ENCODE results near the gene YIPF2.
"Not testable (repeated sequence)": the region's sequence is repeated elsewhere in the genome, so short reads cannot be mapped to it uniquely, and the experiment has no call there.

Gene YIPF2

GRCh38 chr19:10941649-10942048 lies 13.2 kb upstream of the YIPF2 start:
- DNase-seq (ENCODE audit: low read depth): not testable (repeated sequence)

DNA sequence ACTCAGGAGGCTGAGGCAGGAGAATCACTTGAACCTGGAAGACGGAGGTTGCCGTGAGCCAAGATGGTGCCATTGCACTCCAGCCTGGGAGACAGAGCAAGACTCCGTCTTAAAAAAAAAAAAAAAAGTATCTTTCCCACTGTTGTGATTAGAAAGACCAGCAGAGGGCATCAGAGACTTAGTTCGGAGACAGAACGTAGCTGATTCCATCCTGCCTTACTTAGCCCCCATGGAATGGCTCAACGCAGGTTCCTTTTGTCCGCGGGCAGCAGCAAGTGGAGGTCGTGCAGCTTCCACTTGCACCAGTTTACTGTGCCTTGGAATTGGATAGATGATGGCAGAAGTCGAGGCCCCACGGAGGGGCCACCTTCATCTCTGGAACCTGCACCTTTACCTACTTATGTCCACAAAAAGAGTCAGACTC lies 8.2 kb upstream of the YIPF2 start:
- DNase-seq (ENCODE audit: low read depth): peak; percentile 89

GRCh38 chr19:10935371-10936059 lies 7.1 kb upstream of the YIPF2 start:
- DNase-seq (ENCODE audit: low read depth): no peak

- DNase-seq (ENCODE audit: low read depth): no peak
Measured at GRCh38 chr19:10929402-10929794, 959 bp upstream of the YIPF2 start.

GRCh38 chr19:10927730-10928562 lies 493 bp downstream of the YIPF2 start:
- no peak for DNase-seq (ENCODE audit: low read depth)

DNA sequence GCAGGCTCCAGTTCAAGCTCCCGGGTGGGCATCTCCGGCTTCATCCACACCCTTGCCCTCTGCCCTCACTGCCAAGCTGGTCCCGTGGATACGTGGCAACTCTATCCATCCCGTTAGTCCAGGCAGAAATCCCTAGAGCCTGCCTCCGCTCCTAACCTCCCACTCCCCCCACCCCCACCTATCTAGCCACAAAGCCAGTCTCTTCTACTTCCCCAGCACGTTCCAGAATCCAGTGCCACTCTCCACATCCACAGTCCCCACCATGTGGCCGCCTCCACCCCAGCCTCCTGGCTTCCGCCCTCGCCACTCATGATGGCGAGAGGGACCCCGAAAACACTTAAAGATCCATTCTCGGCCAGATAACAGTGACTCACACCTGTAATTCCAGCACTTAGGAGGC lies 3.8 kb downstream of the YIPF2 start:
- no peak for DNase-seq (ENCODE audit: low read depth)

DNA sequence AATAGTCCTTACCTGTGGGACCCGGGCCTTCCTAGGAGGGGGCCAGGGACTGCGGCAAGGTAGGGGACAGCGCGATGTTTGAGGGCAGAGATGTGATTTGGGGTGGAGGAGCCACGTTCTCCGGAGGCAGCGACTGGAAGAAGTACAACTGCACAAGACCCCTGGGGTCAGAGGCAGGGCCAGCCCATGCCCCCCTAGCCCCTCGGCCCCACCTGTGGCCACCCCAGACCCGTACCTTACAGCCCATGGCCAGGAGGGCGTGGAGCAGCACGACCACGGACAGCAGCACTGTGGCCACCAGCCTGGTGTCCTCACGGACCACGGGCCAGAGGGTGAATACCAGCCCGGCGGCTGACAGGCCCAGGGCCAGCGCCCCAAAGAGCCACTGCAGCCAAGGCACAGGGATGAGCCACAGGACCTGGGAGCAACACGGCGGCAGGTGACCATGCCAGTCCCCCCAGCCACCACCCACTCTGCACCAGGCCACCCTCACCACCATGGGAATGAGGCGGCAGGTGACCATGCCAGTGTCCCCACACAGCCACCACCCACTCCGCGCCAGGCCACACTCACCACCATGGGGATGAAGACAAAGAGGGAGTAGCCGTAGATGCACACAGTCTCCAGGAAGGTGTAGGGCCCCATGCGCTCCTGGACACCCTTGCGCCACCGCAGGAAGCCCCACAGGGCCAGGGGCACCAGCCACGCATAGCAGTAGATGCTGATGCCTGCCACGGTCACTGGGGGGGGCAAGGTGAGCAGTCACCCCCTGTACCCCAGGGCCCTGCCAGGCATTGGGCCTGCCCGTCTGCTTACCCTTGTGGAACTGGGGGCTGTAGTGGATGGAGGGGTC lies 5.0 kb downstream of the YIPF2 start:
- no peak for DNase-seq (ENCODE audit: low read depth)

DNA sequence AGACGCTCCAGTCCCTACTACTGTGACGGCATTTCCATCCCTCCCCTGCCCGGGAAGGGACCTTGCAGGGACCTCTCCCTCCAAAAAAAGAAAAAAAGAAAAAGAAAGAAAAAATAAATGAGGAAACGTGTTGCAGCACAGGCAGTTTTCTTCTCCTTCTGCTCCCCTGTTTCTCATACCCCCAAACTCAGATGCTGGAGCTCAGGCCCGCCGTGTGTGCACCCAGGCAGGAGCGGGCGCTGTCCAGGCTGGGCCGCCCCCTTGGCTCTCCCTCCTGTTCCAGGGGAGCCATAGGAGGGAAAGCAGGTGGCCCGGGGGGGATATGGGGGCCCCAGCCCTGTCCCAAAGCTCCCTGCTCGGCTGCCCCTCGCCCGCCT lies 5.8 kb downstream of the YIPF2 start:
- no peak for DNase-seq (ENCODE audit: low read depth)

DNA sequence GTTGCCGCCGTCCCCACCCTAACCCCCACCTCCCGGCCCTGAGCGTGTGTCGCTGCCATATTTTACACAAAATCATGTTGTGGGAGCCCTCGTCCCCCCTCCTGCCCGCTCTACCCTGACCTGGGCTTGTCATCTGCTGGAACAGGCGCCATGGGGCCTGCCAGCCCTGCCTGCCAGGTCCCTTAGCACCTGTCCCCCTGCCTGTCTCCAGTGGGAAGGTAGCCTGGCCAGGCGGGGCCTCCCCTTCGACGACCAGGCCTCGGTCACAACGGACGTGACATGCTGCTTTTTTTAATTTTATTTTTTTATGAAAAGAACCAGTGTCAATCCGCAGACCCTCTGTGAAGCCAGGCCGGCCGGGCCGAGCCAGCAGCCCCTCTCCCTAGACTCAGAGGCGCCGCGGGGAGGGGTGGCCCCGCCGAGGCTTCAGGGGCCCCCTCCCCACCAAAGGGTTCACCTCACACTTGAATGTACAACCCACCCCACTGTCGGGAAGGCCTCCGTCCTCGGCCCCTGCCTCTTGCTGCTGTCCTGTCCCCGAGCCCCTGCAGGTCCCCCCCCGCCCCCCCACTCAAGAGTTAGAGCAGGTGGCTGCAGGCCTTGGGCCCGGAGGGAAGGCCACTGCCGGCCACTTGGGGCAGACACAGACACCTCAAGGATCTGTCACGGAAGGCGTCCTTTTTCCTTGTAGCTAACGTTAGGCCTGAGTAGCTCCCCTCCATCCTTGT lies 6.4 kb downstream of the YIPF2 start:
- no peak for DNase-seq (ENCODE audit: low read depth)

- DNase-seq (ENCODE audit: low read depth): no peak
Measured at GRCh38 chr19:10921199-10921909, 7.1 kb downstream of the YIPF2 start.

GRCh38 chr19:10920781-10921180 lies 7.7 kb downstream of the YIPF2 start:
- DNase-seq (ENCODE audit: low read depth): no peak

DNA sequence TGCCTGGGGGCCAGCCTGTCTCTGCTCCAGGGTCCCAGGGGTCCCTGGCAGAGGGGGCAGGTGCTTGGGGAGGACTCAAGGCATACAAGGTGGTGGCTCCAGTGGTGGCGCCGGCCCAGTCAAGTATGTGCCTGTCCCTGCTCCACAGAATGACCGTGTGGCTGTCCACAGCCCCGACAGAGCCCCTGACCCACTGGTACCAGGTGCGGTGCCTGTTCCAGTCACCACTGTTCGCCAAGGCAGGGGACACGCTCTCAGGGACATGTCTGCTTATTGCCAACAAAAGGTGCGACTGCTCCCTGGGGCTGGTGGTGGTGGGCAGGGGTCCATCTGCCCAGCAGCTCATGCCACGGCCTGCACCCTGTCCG lies 8.2 kb downstream of the YIPF2 start:
- no peak for DNase-seq (ENCODE audit: low read depth)

GRCh38 chr19:10919352-10920287 lies 8.8 kb downstream of the YIPF2 start:
- no peak for DNase-seq (ENCODE audit: low read depth)

DNA sequence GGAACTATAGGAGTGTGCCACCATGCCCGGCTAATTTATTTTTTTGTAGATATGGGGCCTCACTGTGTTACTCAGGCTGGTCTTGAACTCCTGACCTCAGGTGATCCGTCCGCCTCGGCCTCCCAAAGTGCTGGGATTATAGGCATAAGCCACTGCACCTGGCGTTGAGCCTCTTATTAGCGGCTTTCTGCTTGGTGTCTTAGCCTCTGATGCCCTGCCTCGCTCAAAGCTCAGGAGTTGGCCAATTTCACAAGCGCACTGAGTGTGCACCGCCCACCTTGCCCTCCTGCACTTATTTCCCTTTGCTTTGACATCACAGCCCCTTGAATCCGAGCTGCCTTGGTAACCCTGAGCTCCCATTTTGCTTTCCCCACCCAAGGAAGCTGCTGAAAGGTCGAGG lies 10.1 kb downstream of the YIPF2 start:
- DNase-seq (ENCODE audit: low read depth): no peak

DNA sequence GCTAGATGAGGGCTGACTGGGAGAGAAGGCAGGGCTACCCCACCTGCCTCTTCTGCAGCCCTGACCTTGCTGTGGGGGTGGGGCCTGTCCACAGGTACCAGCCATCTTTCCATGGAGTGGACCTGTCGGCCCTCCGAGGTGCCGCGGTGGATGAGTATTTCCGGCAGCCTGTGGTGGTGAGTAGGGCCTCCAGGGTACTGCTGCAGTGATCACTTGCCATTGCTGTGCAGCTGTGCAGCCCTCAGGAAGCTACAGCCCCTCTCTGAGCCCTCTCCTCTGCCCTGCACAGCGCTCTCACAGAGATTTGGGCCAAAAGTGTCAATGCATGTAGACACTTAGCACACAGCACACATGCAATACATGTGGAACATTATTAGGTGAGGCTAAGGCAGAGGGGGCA lies 11.8 kb downstream of the YIPF2 start:
- no peak for DNase-seq (ENCODE audit: low read depth)

- peak; percentile 95 for DNase-seq (ENCODE audit: low read depth)
Measured at GRCh38 chr19:10915130-10916091, 13.0 kb downstream of the YIPF2 start.

DNA sequence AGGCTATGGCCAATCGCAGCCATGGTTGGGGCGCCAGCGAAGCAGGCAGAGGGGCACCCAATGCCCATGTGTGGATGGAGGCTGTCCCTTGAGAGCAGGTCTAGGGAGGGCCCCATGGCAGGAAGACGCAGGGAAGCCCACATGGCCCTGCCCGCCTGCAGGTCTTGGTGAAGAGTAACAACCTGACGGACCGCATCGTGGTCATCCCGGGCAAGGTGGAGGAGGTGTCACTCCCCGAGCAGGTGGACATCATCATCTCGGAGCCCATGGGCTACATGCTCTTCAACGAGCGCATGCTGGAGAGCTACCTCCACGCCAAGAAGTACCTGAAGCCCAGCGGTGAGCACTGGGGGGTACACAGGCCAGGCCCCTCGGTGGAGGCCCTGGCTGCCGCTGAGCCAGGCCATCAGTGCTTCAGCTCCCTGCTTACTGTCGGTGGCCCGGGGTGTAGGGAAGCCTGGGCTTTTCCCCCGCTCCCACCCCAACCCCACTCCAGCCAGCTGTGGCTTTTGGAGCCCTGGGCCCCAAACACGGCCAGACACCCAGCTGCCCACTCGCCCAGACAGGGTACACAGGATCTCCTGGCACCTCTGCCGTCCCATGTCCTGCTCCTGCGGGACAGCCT lies 14.6 kb downstream of the YIPF2 start:
- no peak for DNase-seq (ENCODE audit: low read depth)

DNA sequence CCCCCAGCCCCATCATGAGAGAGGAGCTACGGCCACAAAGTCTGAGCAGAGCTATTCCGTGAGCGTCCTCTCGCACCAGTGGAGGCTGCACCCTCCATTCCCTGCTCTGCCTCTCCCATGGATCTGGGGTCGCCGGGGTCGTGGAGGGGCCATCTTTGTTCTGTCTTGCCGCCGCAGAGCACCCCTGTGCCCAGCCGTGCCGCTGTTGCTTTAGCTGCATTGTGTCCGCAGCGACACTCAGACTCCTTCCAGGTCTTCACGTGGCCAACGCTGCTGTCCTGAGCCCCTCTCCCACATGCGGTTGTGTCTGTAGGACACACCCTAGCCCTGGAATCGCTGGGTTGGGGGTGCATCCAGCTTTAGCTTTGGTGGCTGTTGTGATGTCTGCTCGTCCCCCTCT lies 15.8 kb downstream of the YIPF2 start:
- DNase-seq (ENCODE audit: low read depth): no peak
